Sigmoid colon (tissue), 7 donors: ENCODE results near the gene RNFT2. TPM values are rescaled to one million over a fixed set of nuclear protein-coding genes. Genes with fewer than 3 reads are reported as not detected.

Experiments used
- DNase-seq: peaks from one replicate; pipeline ENCODE4 v3.0.0-alpha.2; 2019
- H3K27ac ChIP-seq, 4 donors: fragments of 200-600 bp; sonication (generic); one replicate each; pipeline ENCODE4 v1.5.1; 2016 to 2019; ENCODE audit warnings: mild to moderate bottlenecking in 1 of 4
- H3K27me3 ChIP-seq, 3 donors: fragments of 200-600 bp; sonication (generic); one replicate each; pipeline ENCODE4 v1.5.1; 2019; ENCODE audit warnings: mild to moderate bottlenecking in 1 of 3
- H3K36me3 ChIP-seq, 4 donors: fragments of 200-600 bp; sonication (generic); one replicate each; pipeline ENCODE4 v1.5.1; 2016 to 2019
- H3K4me1 ChIP-seq, 4 donors: fragments of 200-600 bp; sonication (generic); one replicate each; pipeline ENCODE4 v1.5.1; 2017 to 2019
- H3K4me3 ChIP-seq, 4 donors: fragments of 200-600 bp; sonication (generic); one replicate each; pipeline ENCODE4 v1.5.1; 2017 to 2019; ENCODE audit warnings: mild to moderate bottlenecking in 2 of 4, moderate library complexity in 1 of 4
- H3K9me3 ChIP-seq, 4 donors: fragments of 200-600 bp in 3 of 4; sonication (generic) in 3 of 4; one replicate each; pipeline versions ENCODE4 v1.5.1 to v1.6.1; 2013 to 2019
- EP300 ChIP-seq, 4 donors: sonication (generic); formaldehyde crosslinking; IDR thresholded peaks; one replicate each; pipeline ENCODE4 v1.6.1; 2017; ENCODE audit warnings: antibody characterized with exemption in 4 of 4
- POLR2A ChIP-seq, 2 donors: fragments of 450-650 bp; IDR thresholded peaks; one replicate each; pipeline ENCODE4 v1.6.1; 2016; ENCODE audit warnings: antibody characterized with exemption in 2 of 2, mild to moderate bottlenecking in 2 of 2, moderate library complexity in 2 of 2
- POLR2AphosphoS5 ChIP-seq, 4 donors: sonication (generic); formaldehyde crosslinking; IDR thresholded peaks; one replicate each; pipeline ENCODE4 v1.6.1; 2017; ENCODE audit warnings: antibody characterized with exemption in 4 of 4
- WGBS, 2 donors: extraction: QIAGEN DNeasy Blood & Tissue Kit; methylation state at CpG; one replicate each; pipeline ENCODE4 v1.1.7; 2013; 5-methylcytosine and 5-hydroxymethylcytosine counted together
- intact Hi-C: fragments of 100-400 bp; cut with DNase I; formaldehyde crosslinking; loops from one replicate; pipeline ENCODE4 v1.15.1; 2023
- polyA plus RNA-seq, 3 donors: library from polyadenylated mRNA; stranded (reverse); fragments of 200-250 nt; gene quantifications; one replicate each; pipeline ENCODE4 v1.2.3, GENCODE V29; 2013
- total RNA-seq, 4 donors: library from RNA; depleted of rRNA; stranded (reverse); fragments of >200 nt; gene quantifications; one replicate each; pipeline ENCODE4 v1.1.0, GENCODE V29; 2016
- TF ChIP-seq, protein P1 (sequence below), 4 experiments: fragments of 450-650 bp in 3 of 4; fragments of 200-600 bp in 1 of 4; IDR thresholded peaks; one replicate each; pipeline ENCODE4 v1.5.1; 2016 to 2019; ENCODE audit warnings: antibody characterized with exemption in 4 of 4, mild to moderate bottlenecking in 3 of 4, moderate library complexity in 2 of 4
- donor health status: healthy with polysubstance abuse.
- donor health status: Bipolar disorder and iron deficiency.
- donor health status: healthy.

Gene RNFT2
- total and polyA plus RNA-seq, 7 donors: 0.36 to 4.3 (median 1.1) TPM

DNA sequence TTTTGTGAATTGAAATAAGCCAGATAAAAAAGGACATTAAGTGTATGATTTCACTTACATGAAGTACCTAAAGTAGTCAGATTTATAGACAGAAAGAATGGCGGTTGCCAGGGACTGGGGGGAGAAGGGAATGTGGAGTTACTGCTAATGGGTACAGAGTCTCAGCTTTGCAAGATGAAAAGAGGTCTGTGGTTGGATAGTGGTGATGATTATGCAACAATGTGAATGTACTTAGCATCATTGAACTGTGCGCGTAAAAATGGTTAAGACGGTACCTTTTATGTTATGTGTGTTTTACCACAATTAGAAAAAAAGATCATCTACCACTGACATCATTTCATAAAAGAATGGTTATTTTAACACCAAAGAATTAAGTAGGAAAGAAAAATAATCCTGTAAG is 35.9 kb downstream of the RNFT2 start:
- intact Hi-C loops: no loop called here
- no peaks in the 10 kb centered on the region for H3K27me3 ChIP-seq
- no peaks in the 10 kb centered on the region for H3K4me1 ChIP-seq
- H3K27ac ChIP-seq: no peak overlapping the region
- WGBS, 2 donors: 61 to 68% methylated on average over 4 of the region's 4 CpGs
- no peak overlapping the region for H3K4me3 ChIP-seq
- H3K9me3 ChIP-seq: no peaks in the 10 kb centered on the region
- no peaks in the 10 kb centered on the region for H3K36me3 ChIP-seq
- TF ChIP-seq, protein P1, sequence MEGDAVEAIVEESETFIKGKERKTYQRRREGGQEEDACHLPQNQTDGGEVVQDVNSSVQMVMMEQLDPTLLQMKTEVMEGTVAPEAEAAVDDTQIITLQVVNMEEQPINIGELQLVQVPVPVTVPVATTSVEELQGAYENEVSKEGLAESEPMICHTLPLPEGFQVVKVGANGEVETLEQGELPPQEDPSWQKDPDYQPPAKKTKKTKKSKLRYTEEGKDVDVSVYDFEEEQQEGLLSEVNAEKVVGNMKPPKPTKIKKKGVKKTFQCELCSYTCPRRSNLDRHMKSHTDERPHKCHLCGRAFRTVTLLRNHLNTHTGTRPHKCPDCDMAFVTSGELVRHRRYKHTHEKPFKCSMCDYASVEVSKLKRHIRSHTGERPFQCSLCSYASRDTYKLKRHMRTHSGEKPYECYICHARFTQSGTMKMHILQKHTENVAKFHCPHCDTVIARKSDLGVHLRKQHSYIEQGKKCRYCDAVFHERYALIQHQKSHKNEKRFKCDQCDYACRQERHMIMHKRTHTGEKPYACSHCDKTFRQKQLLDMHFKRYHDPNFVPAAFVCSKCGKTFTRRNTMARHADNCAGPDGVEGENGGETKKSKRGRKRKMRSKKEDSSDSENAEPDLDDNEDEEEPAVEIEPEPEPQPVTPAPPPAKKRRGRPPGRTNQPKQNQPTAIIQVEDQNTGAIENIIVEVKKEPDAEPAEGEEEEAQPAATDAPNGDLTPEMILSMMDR (IDR thresholded peaks at IDR 0.05): no peak
- no peak for TF ChIP-seq POLR2AphosphoS5 (IDR thresholded peaks at IDR 0.05)
- DNase-seq: no peak

DNA sequence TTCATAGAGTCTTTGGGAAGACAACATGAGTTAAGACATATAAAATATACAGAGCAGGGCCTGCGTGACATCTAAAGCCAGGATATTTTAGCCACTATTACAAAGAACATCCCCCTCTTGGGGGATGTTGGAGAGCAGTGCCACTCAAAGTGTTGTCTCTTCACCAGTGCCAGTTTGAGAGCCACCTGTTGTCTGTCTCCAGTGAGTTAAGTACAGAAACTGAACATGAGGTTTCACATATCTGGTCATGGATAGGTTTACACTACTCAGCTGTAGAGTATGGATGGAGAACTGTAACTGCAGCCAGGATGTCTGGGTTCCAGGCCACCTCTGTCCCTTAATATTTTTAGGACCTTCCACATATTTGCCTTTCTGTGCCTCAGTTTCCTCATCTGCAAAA is 39.1 kb downstream of the RNFT2 start:
- Histone ChIP-seq H3K4me1 (no peaks in the 10 kb centered on the region), H3K27me3 (no peaks in the 10 kb centered on the region), H3K27ac (no peak overlapping the region), H3K9me3 (no peaks in the 10 kb centered on the region), H3K36me3 (no peaks in the 10 kb centered on the region), H3K4me3 (no peak overlapping the region)
- WGBS, 2 donors: 97 to 98% methylated on average over 1 of the region's 1 CpG
- TF ChIP-seq POLR2A (IDR thresholded peaks at IDR 0.05): no peak
- TF ChIP-seq, protein P1 (IDR thresholded peaks at IDR 0.05): no peak
- no peak for TF ChIP-seq POLR2AphosphoS5 (IDR thresholded peaks at IDR 0.05)
- no peak for TF ChIP-seq EP300 (IDR thresholded peaks at IDR 0.05)
- no peak for DNase-seq
- intact Hi-C loops: no loop called here

DNA sequence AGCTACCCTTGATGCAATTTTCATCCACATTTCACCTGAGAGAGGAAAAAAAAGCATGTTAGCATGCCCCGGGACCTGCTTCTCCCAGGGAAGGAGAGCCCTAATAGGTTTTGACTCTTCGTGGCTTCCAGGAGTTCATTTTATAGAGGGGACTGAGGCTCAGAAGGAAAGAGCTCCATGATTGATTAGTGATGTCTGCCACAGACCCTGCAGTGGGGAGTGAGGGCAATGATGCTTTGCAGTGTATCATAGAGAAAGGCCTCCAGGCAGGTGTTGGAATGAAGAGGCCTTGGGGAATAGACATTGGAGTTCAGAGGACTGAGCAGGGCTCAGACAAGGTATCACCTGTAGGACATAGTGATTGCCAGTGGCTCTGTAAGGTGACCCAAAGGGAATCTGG is 41.5 kb downstream of the RNFT2 start:
- intact Hi-C loops: no loop called here

DNA sequence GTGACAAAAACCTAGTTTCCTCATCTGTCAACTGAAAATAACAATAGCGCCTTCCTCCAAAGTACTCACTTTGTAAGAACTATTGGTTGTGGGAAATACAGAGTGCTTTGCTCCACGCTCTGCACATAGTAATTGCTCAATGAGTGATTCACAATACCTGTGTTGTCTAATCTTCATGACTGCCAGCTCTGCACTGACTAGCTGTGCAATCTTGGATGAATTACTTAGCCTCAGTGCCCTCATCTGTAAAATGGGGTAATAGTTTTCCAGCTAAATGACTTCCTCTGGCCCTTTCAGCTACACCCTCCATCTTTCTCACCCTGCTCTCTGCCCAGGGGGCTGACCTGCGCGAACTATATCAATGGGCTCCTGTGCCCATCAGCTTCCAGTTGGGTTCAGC is 42.8 kb downstream of the RNFT2 start:
- no peak for DNase-seq
- Histone ChIP-seq H3K9me3 (no peaks in the 10 kb centered on the region), H3K4me3 (no peak overlapping the region), H3K27me3 (no peaks in the 10 kb centered on the region), H3K27ac (no peak overlapping the region), H3K4me1 (no peaks in the 10 kb centered on the region), H3K36me3 (no peaks in the 10 kb centered on the region)
- intact Hi-C loops: no loop called here
- WGBS, 2 donors: 73 to 74% methylated on average over 4 of the region's 4 CpGs
- TF ChIP-seq EP300 (IDR thresholded peaks at IDR 0.05) (no peak), POLR2AphosphoS5 (IDR thresholded peaks at IDR 0.05) (no peak), POLR2A (IDR thresholded peaks at IDR 0.05) (no peak)
- TF ChIP-seq, protein P1 (IDR thresholded peaks at IDR 0.05): no peak

More for the DNA sequence above, 41.5 kb downstream of the RNFT2 start:
- no peaks in the 10 kb centered on the region for H3K36me3 ChIP-seq
- no peaks in the 10 kb centered on the region for H3K9me3 ChIP-seq
- no peak for DNase-seq
- H3K4me3 ChIP-seq: no peak overlapping the region
- no peak for TF ChIP-seq POLR2AphosphoS5 (IDR thresholded peaks at IDR 0.05)
- no peak for TF ChIP-seq POLR2A (IDR thresholded peaks at IDR 0.05)
- TF ChIP-seq, protein P1 (IDR thresholded peaks at IDR 0.05): no peak
- no peak for TF ChIP-seq EP300 (IDR thresholded peaks at IDR 0.05)
- H3K27ac ChIP-seq: no peak overlapping the region
- no peaks in the 10 kb centered on the region for H3K4me1 ChIP-seq
- no peaks in the 10 kb centered on the region for H3K27me3 ChIP-seq
- 91 to 96% methylated on average over 2 of the region's 2 CpGs for WGBS, 2 donors

DNA sequence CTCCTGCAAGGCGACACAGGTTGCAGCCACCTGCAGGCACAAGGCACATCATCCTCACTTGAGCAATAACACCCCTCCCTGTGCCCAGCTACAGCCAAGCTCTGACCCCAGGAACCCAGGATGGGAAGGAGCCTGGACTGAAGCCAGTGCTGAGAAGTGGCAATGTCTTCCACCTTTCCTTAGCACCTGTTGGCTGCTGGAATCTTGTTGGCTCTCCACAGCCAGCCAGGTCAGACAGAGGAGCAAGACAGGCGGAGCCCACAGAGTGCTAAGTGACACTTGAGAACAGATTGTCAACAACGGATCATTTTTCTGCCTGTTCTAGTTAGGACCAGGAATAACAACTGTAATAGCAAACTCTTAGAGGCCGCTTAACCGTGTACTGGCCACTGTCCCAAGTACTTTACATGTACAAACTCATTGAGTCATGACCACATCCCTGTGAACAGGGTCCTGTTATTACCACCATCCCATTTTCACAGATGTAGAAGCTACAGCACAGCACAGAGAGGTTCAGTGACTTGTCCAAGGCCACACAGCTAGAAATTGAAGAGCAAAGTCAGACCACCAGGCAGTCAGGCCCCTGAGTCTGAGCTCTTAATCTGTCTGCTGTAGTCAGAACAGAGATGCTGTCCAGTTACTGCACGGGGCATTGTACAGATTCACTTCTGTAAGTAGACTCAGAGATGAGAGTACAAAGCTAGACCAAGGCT is 45.6 kb downstream of the RNFT2 start:
- H3K9me3 ChIP-seq: no peaks in the 10 kb centered on the region
- no peaks in the 10 kb centered on the region for H3K4me1 ChIP-seq
- no peak for DNase-seq
- no peak overlapping the region for H3K4me3 ChIP-seq
- H3K36me3 ChIP-seq: no peaks in the 10 kb centered on the region
- no peaks in the 10 kb centered on the region for H3K27me3 ChIP-seq
- no peak overlapping the region for H3K27ac ChIP-seq
- TF ChIP-seq POLR2AphosphoS5 (IDR thresholded peaks at IDR 0.05): no peak
- no peak for TF ChIP-seq POLR2A (IDR thresholded peaks at IDR 0.05)
- TF ChIP-seq, protein P1 (IDR thresholded peaks at IDR 0.05): no peak
- TF ChIP-seq EP300 (IDR thresholded peaks at IDR 0.05): no peak
- intact Hi-C loops: no loop called here
- WGBS, 2 donors: 87 to 94% methylated on average over 6 of the region's 6 CpGs
